Natural killer cell treated with Interleukin-12 subunit alpha and Interleukin-12 subunit beta and Interleukin-15 and Interleukin-18, amount 100 ng/mL, for 72 hours (primary cell): ENCODE data around the gene HYAL3. TPM values are rescaled to one million over a fixed set of nuclear protein-coding genes. Genes with fewer than 3 reads are reported as not detected.
A peak's percentile ranks its signal among the peaks of the same experiment; 100 is the strongest.
"Not testable (repeated sequence)": the region's sequence is repeated elsewhere in the genome, so short reads cannot be mapped to it uniquely, and the experiment has no call there.

Experiments used
- ATAC-seq, 2 donors: fragments of 150-1000 bp; cut with Tn5 transposase in 1 of 2; sonication (Bioruptor Pico), chemical (Tn5 transposase) in 1 of 2; 2 replicates each; pipeline ENCODE4 v1.10.0; 2021
- DNase-seq: peaks from one replicate; pipeline ENCODE4 v3.0.0; 2022; ENCODE audit warnings: low spot score
- H3K27ac Mint-ChIP-seq, 2 donors: 1 replicate in 1 of 2; 2 replicates in 1 of 2; pipeline ENCODE4 v1.8.0; 2022; ENCODE audit warnings: mixed read lengths in 2 of 2, mild to moderate bottlenecking in 1 of 2, moderate library complexity in 1 of 2
- H3K27me3 Mint-ChIP-seq, 2 donors: 1 replicate in 1 of 2; 2 replicates in 1 of 2; pipeline ENCODE4 v1.8.0; 2022; ENCODE audit warnings: mixed read lengths in 2 of 2
- H3K36me3 Mint-ChIP-seq: one replicate; pipeline ENCODE4 v1.8.0; 2022; ENCODE audit warnings: mixed read lengths
- H3K4me1 Mint-ChIP-seq, 2 donors: 1 replicate in 1 of 2; 2 replicates in 1 of 2; pipeline ENCODE4 v1.8.0; 2022; ENCODE audit warnings: low read depth in 2 of 2, mixed read lengths in 2 of 2, mild to moderate bottlenecking in 1 of 2
- H3K4me3 Mint-ChIP-seq: one replicate; pipeline ENCODE4 v1.8.0; 2022; ENCODE audit warnings: mixed read lengths
- H3K9me3 Mint-ChIP-seq: 2 replicates; pipeline ENCODE4 v1.8.0; 2022; ENCODE audit warnings: mixed read lengths
- total RNA-seq, 2 donors: library from RNA; stranded (reverse); gene quantifications; one replicate each; pipeline ENCODE4 v1.2.3, GENCODE V29; 2022

HYAL3 gene
- total RNA-seq, 2 donors from 2014 or later, result 5.5 to 5.6 TPM

GRCh38 chr3:50314816-50315215 lies 15.6 kb upstream of the HYAL3 start:
- Mint-ChIP-seq H3K27me3 (no peaks in the 10 kb centered on the region), H3K4me1 (peaks cover 14 to 22% of the 10 kb centered on the region in 2 donors)

GRCh38 chr3:50314342-50314741 lies 15.1 kb upstream of the HYAL3 start:
- no peak overlapping the region for H3K4me3 Mint-ChIP-seq
- H3K9me3 Mint-ChIP-seq, result no peaks in the 10 kb centered on the region
- no peaks in the 10 kb centered on the region for H3K36me3 Mint-ChIP-seq
- peak; percentile 37 for DNase-seq
- no peak for ATAC-seq
- H3K27ac Mint-ChIP-seq, result peak overlapping the region in 1 of 2 donors; percentile 10
- no peaks in the 10 kb centered on the region for H3K27me3 Mint-ChIP-seq
- H3K4me1 Mint-ChIP-seq, result peaks cover 11 to 20% of the 10 kb centered on the region in 2 donors

More at GRCh38 chr3:50314816-50315215, 15.6 kb upstream of the HYAL3 start:
- no peak overlapping the region for H3K4me3 Mint-ChIP-seq
- ATAC-seq, result no peak
- H3K36me3 Mint-ChIP-seq, result no peaks in the 10 kb centered on the region
- peak overlapping the region in 1 of 2 donors; percentile 45 for H3K27ac Mint-ChIP-seq
- no peaks in the 10 kb centered on the region for H3K9me3 Mint-ChIP-seq
- no peak for DNase-seq

GRCh38 chr3:50312041-50312440 lies 12.8 kb upstream of the HYAL3 start:
- H3K9me3 Mint-ChIP-seq, H3K4me3 Mint-ChIP-seq, H3K27me3 Mint-ChIP-seq, H3K36me3 Mint-ChIP-seq, DNase-seq, H3K27ac Mint-ChIP-seq, ATAC-seq: not testable (repeated sequence)
- peaks cover 8 to 12% of the 10 kb centered on the region in 2 donors for H3K4me1 Mint-ChIP-seq

GRCh38 chr3:50304601-50305000 lies 5.4 kb upstream of the HYAL3 start:
- Mint-ChIP-seq H3K9me3 (no peaks in the 10 kb centered on the region), H3K36me3 (no peaks in the 10 kb centered on the region), H3K4me3 (no peak overlapping the region), H3K27ac (no peak overlapping the region), H3K27me3 (no peaks in the 10 kb centered on the region), H3K4me1 (peaks cover 10% of the 10 kb centered on the region in 2 donors)
- DNase-seq (no peak), ATAC-seq (no peak)

GRCh38 chr3:50303013-50303815 lies 4.0 kb upstream of the HYAL3 start, which contains the start of gene HYAL1:
Gene HYAL1 (minus strand): TSS chr3:50303574. CDS start chr3:50302956, 618 bp downstream.
- ATAC-seq (no peak), DNase-seq (no peak)
- Mint-ChIP-seq H3K9me3 (no peaks in the 10 kb centered on the region), H3K4me3 (no peak within 1 kb of the TSS), H3K36me3 (no peaks in the 10 kb centered on the region), H3K4me1 (peaks cover 16 to 17% of the 10 kb centered on the region in 2 donors), H3K27ac (no peak within 1 kb of the TSS), H3K27me3 (no peaks in the 10 kb centered on the region)

GRCh38 chr3:50302095-50303012 lies 3.1 kb upstream of the HYAL3 start:
- H3K36me3 Mint-ChIP-seq, result no peaks in the 10 kb centered on the region

GRCh38 chr3:50300681-50301254 lies 1.6 kb upstream of the HYAL3 start:
- H3K27me3 Mint-ChIP-seq, result no peaks in the 10 kb centered on the region
- ATAC-seq, result no peak
- DNase-seq, result no peak
- H3K27ac Mint-ChIP-seq, result peak overlapping the region; percentile 92 to 93
- H3K36me3 Mint-ChIP-seq, result no peaks in the 10 kb centered on the region
- H3K4me1 Mint-ChIP-seq, result peaks cover 19 to 21% of the 10 kb centered on the region in 2 donors
- no peaks in the 10 kb centered on the region for H3K9me3 Mint-ChIP-seq
- H3K4me3 Mint-ChIP-seq, result peak overlapping the region; percentile 95

More at GRCh38 chr3:50302095-50303012, 3.1 kb upstream of the HYAL3 start:
- Mint-ChIP-seq H3K27me3 (no peaks in the 10 kb centered on the region), H3K9me3 (no peaks in the 10 kb centered on the region), H3K4me3 (no peak overlapping the region), H3K4me1 (peaks cover 19 to 21% of the 10 kb centered on the region in 2 donors), H3K27ac (no peak overlapping the region)
- ATAC-seq, result no peak
- no peak for DNase-seq

- DNase-seq (no peak), ATAC-seq (no peak)
- Mint-ChIP-seq H3K4me1 (peaks cover 19 to 21% of the 10 kb centered on the region in 2 donors), H3K36me3 (no peaks in the 10 kb centered on the region), H3K27me3 (no peaks in the 10 kb centered on the region), H3K27ac (peak overlapping the region; percentile 92 to 93), H3K9me3 (no peaks in the 10 kb centered on the region), H3K4me3 (peak overlapping the region; percentile 95)
Measured at GRCh38 chr3:50299929-50300680, 900 bp upstream of the HYAL3 start.

- Mint-ChIP-seq H3K36me3 (no peaks in the 10 kb centered on the region), H3K27ac (peak overlapping the region; percentile 92 to 93)
Measured at GRCh38 chr3:50299638-50299928, 378 bp upstream of the HYAL3 start.

GRCh38 chr3:50297896-50298725 lies 1.1 kb downstream of the HYAL3 start:
- H3K4me1 Mint-ChIP-seq, result peaks cover 19 to 21% of the 10 kb centered on the region in 2 donors
- DNase-seq, result peak; percentile 32
- ATAC-seq, result no peak
- no peaks in the 10 kb centered on the region for H3K27me3 Mint-ChIP-seq
- H3K9me3 Mint-ChIP-seq, result no peaks in the 10 kb centered on the region
- peak overlapping the region; percentile 95 for H3K4me3 Mint-ChIP-seq
- H3K36me3 Mint-ChIP-seq, result no peaks in the 10 kb centered on the region
- peak overlapping the region; percentile 37 to 93 for H3K27ac Mint-ChIP-seq

More at GRCh38 chr3:50299638-50299928, 378 bp upstream of the HYAL3 start:
- no peaks in the 10 kb centered on the region for H3K9me3 Mint-ChIP-seq
- ATAC-seq (no peak), DNase-seq (no peak)
- no peaks in the 10 kb centered on the region for H3K27me3 Mint-ChIP-seq
- peaks cover 19 to 21% of the 10 kb centered on the region in 2 donors for H3K4me1 Mint-ChIP-seq
- peak overlapping the region; percentile 95 for H3K4me3 Mint-ChIP-seq

- Mint-ChIP-seq H3K4me1 (peaks cover 26 to 29% of the 10 kb centered on the region in 2 donors), H3K4me3 (no peak overlapping the region), H3K27ac (no peak overlapping the region), H3K36me3 (no peaks in the 10 kb centered on the region), H3K27me3 (no peaks in the 10 kb centered on the region), H3K9me3 (no peaks in the 10 kb centered on the region)
- ATAC-seq (no peak), DNase-seq (peak; percentile 55)
Measured at GRCh38 chr3:50297384-50297775, 1.8 kb downstream of the HYAL3 start.

GRCh38 chr3:50296721-50297383 lies 2.4 kb downstream of the HYAL3 start:
- no peaks in the 10 kb centered on the region for H3K27me3 Mint-ChIP-seq
- no peaks in the 10 kb centered on the region for H3K36me3 Mint-ChIP-seq
- ATAC-seq, result no peak
- H3K4me3 Mint-ChIP-seq, result no peak overlapping the region
- H3K27ac Mint-ChIP-seq, result no peak overlapping the region
- H3K9me3 Mint-ChIP-seq, result no peaks in the 10 kb centered on the region
- H3K4me1 Mint-ChIP-seq, result peaks cover 27 to 31% of the 10 kb centered on the region in 2 donors
- no peak for DNase-seq
